Effector memory CD4-positive, alpha-beta T cell (primary cell): ENCODE data around the gene UBN2.
"Not testable (repeated sequence)": the region's sequence is repeated elsewhere in the genome, so short reads cannot be mapped to it uniquely, and the experiment has no call there.

Source experiments
- DNase-seq, 3 donors: peaks; one replicate each; pipeline ENCODE4 v3.0.0-alpha.2; 2020
- H3K27ac ChIP-seq: 2 replicates; pipeline ENCODE4 v1.7.0; 2013; ENCODE audit warnings: mild to moderate bottlenecking, low read length, moderate library complexity; ENCODE audit not compliant: insufficient read depth, poor library complexity, severe bottlenecking
- H3K27me3 ChIP-seq: replicated peaks from 2 replicates; pipeline ENCODE4 v1.7.0; 2013; ENCODE audit warnings: mild to moderate bottlenecking, low read length; ENCODE audit not compliant: insufficient read depth, control insufficient read depth, poor library complexity, severe bottlenecking
- H3K36me3 ChIP-seq: 2 replicates; pipeline ENCODE4 v1.7.0; 2013; ENCODE audit warnings: mild to moderate bottlenecking, low read length, moderate library complexity; ENCODE audit not compliant: control insufficient read depth, insufficient read depth
- H3K4me1 ChIP-seq: 2 replicates; pipeline ENCODE4 v1.7.0; 2013; ENCODE audit warnings: low read length, mild to moderate bottlenecking; ENCODE audit not compliant: control insufficient read depth, insufficient read depth, poor library complexity, severe bottlenecking
- H3K4me3 ChIP-seq: 2 replicates; pipeline ENCODE4 v1.7.0; 2013; ENCODE audit warnings: low read length, low read depth, mild to moderate bottlenecking; ENCODE audit not compliant: insufficient read depth, poor library complexity, severe bottlenecking
- H3K9me3 ChIP-seq: 2 replicates; pipeline ENCODE4 v1.7.0; 2013; ENCODE audit warnings: mild to moderate bottlenecking, low read length, moderate library complexity; ENCODE audit not compliant: control insufficient read depth

UBN2 gene

GRCh38 chr7:139324709-139325108, 93.7 kb downstream of the UBN2 start:
- H3K9me3 ChIP-seq, H3K4me1 ChIP-seq, DNase-seq, H3K27ac ChIP-seq, H3K4me3 ChIP-seq, H3K36me3 ChIP-seq, H3K27me3 ChIP-seq: not testable (repeated sequence)

- H3K27me3 ChIP-seq = no peaks in the 10 kb centered on the region
- no peaks in the 10 kb centered on the region for H3K9me3 ChIP-seq
- H3K27ac ChIP-seq = no peak overlapping the region
- H3K36me3 ChIP-seq = no peaks in the 10 kb centered on the region
- H3K4me3 ChIP-seq = no peak overlapping the region
- no peak for DNase-seq
- no peaks in the 10 kb centered on the region for H3K4me1 ChIP-seq
Measured at GRCh38 chr7:139328375-139328774, 97.3 kb downstream of the UBN2 start.

GRCh38 chr7:139329119-139329518, 98.1 kb downstream of the UBN2 start:
- no peak overlapping the region for H3K27ac ChIP-seq
- DNase-seq = no peak
- no peaks in the 10 kb centered on the region for H3K9me3 ChIP-seq
- H3K4me1 ChIP-seq = no peaks in the 10 kb centered on the region
- H3K27me3 ChIP-seq = no peaks in the 10 kb centered on the region
- H3K36me3 ChIP-seq = no peaks in the 10 kb centered on the region
- no peak overlapping the region for H3K4me3 ChIP-seq

DNA sequence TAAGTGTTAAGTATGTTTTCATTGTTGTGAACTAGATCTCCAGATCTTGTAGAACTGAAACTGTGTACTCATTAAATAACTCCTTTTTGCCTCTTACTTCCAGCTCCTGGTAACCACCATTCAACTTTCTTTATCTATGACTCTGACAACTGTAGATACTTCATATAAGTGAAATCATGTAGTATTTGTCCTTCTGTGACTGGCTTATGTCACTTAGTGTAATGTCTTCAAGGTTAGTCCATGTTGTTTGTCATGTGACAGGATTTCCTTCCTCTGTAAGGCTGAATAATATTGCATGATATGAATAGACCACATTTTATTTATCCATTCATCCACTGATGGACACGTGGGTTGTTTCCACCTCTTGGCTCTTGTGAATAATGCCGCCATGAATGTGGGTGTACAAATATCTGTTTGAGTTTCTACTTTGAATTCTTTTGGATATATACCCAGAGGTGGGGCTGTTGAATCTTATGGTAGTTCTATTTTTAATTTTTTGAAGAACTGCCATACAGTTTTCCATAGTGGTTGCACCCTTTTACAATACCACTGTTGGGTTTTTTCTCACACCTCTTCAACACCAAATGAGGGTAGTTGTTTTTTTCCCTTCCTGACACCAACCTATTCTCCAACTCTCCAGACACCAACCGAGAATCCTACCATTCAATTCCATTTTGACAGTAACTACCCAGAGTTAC, 99.4 kb downstream of the UBN2 start:
- Histone ChIP-seq H3K4me3 (no peak overlapping the region), H3K36me3 (no peaks in the 10 kb centered on the region), H3K27ac (no peak overlapping the region), H3K27me3 (no peaks in the 10 kb centered on the region), H3K9me3 (no peaks in the 10 kb centered on the region), H3K4me1 (no peaks in the 10 kb centered on the region)
- no peak for DNase-seq

GRCh38 chr7:139332697-139333359, 101.8 kb downstream of the UBN2 start:
- no peak for DNase-seq
- no peaks in the 10 kb centered on the region for H3K27me3 ChIP-seq
- no peaks in the 10 kb centered on the region for H3K4me1 ChIP-seq

DNA sequence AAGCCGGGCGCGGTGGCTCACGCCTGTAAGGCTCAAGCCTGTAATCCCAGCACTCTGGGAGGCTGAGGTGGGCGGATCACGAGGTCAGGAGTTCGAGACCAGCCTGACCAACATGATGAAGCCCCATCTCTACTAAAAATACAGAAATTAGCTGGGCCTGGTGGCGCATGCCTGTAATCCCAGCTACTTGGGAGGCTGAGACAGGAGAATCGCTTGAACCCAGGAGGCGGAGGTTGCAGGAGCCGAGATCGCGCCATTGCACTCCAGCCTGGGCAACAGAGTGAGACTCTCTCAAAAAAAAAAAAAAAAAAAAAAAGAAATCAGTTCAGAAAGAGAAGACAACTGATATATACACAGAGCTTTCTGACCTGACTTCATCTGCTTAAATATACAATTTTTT, 102.4 kb downstream of the UBN2 start:
- H3K27me3 ChIP-seq, DNase-seq, H3K27ac ChIP-seq, H3K4me1 ChIP-seq, H3K9me3 ChIP-seq, H3K36me3 ChIP-seq, H3K4me3 ChIP-seq: not testable (repeated sequence)

More at GRCh38 chr7:139332697-139333359, 101.8 kb downstream of the UBN2 start:
- no peaks in the 10 kb centered on the region for H3K36me3 ChIP-seq
- no peak overlapping the region for H3K27ac ChIP-seq
- no peaks in the 10 kb centered on the region for H3K9me3 ChIP-seq
- H3K4me3 ChIP-seq = no peak overlapping the region

- Histone ChIP-seq H3K27ac (no peak overlapping the region), H3K27me3 (no peaks in the 10 kb centered on the region), H3K4me1 (no peaks in the 10 kb centered on the region), H3K4me3 (no peak overlapping the region), H3K9me3 (no peaks in the 10 kb centered on the region), H3K36me3 (no peaks in the 10 kb centered on the region)
- no peak for DNase-seq
Measured at GRCh38 chr7:139334399-139335150, 103.5 kb downstream of the UBN2 start.

GRCh38 chr7:139339025-139339424, 108.0 kb downstream of the UBN2 start:
- no peak overlapping the region for H3K4me3 ChIP-seq
- no peak overlapping the region for H3K27ac ChIP-seq
- DNase-seq = no peak
- H3K27me3 ChIP-seq = no peaks in the 10 kb centered on the region
- peaks cover 6% of the 10 kb centered on the region for H3K4me1 ChIP-seq
- no peaks in the 10 kb centered on the region for H3K9me3 ChIP-seq
- H3K36me3 ChIP-seq = no peaks in the 10 kb centered on the region

DNA sequence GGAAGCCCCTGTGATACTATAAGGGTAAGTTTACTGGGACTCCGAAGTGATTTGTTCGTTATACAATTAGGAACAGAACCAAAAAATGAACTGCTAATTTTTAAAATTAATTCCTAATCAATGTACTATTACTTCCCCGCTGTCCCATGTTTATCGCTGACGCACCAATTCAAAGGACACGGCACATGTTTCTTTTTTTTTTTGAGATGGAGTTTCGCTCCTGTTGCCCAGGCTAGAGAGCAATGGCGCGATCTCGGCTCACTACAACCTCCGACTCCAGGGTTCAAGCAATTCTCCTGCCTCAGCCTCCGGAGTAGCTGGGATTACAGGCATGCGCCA, 108.6 kb downstream of the UBN2 start:
- H3K27me3 ChIP-seq = no peaks in the 10 kb centered on the region
- H3K4me1 ChIP-seq = peaks cover 6% of the 10 kb centered on the region
- peak overlapping the region; percentile 95 for H3K4me3 ChIP-seq
- no peaks in the 10 kb centered on the region for H3K9me3 ChIP-seq
- no peak for DNase-seq
- H3K27ac ChIP-seq = peak overlapping the region; percentile 98
- no peaks in the 10 kb centered on the region for H3K36me3 ChIP-seq
